Measurements from ENCODE around the gene MTA1. TPM values are rescaled to one million over a fixed set of nuclear protein-coding genes. Genes with fewer than 3 reads are reported as not detected.

Gene MTA1
- total RNA-seq, 1 donor from 2014 or later = 64.1 TPM

DNA sequence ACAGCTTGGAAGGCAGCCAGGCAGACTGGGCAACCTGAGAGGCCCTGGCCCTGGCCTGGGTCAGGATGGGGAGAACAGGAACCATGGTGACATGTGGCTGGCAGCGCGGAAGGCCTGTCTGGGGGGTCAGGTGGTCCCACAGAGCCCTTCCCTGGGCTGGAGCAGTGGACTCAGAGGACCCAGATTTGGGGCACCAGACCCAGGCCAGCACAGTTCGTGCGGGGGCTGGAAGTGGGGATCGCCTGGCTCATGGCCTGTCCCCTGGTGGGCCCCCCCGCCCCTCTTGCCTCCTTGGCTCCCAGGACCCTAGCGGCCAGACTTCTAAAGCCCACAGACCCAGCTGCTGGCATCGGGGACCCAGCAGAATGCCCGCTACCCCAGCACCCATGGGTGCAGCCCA, 21.4 kb downstream of the MTA1 start:
- TF ChIP-seq, protein P1, sequence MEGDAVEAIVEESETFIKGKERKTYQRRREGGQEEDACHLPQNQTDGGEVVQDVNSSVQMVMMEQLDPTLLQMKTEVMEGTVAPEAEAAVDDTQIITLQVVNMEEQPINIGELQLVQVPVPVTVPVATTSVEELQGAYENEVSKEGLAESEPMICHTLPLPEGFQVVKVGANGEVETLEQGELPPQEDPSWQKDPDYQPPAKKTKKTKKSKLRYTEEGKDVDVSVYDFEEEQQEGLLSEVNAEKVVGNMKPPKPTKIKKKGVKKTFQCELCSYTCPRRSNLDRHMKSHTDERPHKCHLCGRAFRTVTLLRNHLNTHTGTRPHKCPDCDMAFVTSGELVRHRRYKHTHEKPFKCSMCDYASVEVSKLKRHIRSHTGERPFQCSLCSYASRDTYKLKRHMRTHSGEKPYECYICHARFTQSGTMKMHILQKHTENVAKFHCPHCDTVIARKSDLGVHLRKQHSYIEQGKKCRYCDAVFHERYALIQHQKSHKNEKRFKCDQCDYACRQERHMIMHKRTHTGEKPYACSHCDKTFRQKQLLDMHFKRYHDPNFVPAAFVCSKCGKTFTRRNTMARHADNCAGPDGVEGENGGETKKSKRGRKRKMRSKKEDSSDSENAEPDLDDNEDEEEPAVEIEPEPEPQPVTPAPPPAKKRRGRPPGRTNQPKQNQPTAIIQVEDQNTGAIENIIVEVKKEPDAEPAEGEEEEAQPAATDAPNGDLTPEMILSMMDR (conservative IDR thresholded peaks at IDR 0.05; ENCODE audit: low read depth, low read length) = no peak
- no peak for DNase-seq (ENCODE audit: low read depth)

DNA sequence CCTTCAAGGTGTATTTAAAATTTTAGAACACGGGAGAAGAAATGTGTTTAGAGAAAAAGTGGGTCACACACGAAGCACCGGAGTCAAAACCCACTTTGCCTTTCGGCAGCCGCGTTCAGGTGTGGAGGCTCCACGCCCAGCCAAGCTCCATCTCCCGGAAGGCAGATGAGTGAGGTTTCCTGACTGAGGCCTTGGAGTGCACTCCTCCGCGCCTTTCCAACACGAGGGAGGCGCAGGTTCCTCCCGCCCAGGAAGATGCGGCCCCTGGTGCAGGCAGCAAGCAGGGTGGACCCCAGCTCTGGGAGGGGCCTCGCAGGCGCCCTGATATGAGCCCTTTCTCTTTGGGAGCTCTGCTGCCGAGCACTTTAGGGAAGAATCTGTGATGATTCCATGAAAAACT, 22.5 kb downstream of the MTA1 start:
- no peak for DNase-seq (ENCODE audit: low read depth)
- no peak overlapping the region for H3K4me3 ChIP-seq (ENCODE audit: low read depth, low read length)
- TF ChIP-seq, protein P1 (conservative IDR thresholded peaks at IDR 0.05; ENCODE audit: low read depth, low read length) = no peak

More for the DNA sequence above, 21.4 kb downstream of the MTA1 start:
- H3K4me3 ChIP-seq (ENCODE audit: low read depth, low read length) = no peak overlapping the region

DNA sequence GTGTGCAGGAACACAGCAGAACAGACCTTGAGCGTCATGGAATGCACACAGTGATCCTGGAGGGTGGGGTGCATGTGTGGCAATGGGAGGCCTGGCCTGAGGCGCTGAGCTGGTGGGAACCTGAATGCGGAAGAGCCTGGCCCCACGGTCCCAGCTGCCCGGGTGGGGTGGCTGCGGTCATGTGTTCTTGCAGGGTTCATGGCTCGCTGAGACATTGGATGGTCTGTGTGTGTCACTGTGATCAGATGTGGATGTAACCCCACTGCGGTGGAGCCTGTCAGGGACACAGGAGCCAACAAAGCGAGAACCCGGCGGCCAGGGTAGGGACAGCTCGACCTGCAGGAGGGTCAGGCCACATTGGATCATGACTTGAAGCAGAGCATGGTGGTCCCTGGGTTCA, 23.2 kb downstream of the MTA1 start:
- DNase-seq (ENCODE audit: low read depth) = no peak
- TF ChIP-seq, protein P1 (conservative IDR thresholded peaks at IDR 0.05; ENCODE audit: low read depth, low read length) = no peak

DNA sequence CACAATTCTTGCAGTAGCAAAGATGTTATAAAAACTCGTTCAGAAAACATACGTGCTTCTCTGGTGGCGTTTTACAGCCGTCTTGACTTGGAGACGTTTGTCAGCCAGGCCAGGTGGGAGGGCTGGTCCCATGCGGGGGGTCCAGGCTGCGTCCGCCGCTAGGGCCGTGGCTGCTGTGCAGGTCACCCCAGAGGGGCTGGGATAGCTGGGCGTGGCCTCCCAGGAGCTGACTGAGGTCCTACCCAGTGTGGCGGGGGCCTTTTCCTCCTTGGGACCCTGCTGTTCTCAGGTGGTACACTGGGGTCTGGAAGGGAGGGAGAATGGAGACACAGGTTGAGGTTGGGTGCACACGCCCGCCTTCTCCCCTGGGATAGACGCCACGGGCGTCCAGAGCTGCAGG, 25.2 kb downstream of the MTA1 start:
- no peak for DNase-seq (ENCODE audit: low read depth)
- TF ChIP-seq, protein P1 (conservative IDR thresholded peaks at IDR 0.05; ENCODE audit: low read depth, low read length) = no peak
- no peak overlapping the region for H3K4me3 ChIP-seq (ENCODE audit: low read depth, low read length)

More for the DNA sequence above, 23.2 kb downstream of the MTA1 start:
- H3K4me3 ChIP-seq (ENCODE audit: low read depth, low read length) = no peak overlapping the region

DNA sequence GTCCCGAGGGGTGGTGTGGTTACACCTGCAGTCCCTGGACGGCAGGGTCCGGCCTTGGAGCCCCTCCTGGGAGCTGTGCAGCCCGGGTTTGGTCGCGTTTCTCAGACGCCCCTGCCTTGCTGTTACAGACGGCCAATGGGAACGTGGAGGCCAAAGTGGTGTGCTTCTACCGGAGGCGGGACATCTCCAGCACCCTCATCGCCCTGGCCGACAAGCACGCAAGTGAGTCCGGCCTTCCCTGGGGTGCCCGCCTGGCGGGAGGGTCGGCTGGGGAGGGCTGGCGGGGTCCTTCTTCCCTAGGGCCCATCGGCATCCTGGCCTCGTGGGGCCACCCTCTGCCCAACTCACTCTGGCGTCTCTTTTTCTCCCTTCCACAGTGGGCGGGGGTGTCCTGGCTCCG, 25.7 kb downstream of the MTA1 start:
- H3K4me3 ChIP-seq (ENCODE audit: low read depth, low read length) = no peak overlapping the region
- TF ChIP-seq, protein P1 (conservative IDR thresholded peaks at IDR 0.05; ENCODE audit: low read depth, low read length) = no peak
- no peak for DNase-seq (ENCODE audit: low read depth)

DNA sequence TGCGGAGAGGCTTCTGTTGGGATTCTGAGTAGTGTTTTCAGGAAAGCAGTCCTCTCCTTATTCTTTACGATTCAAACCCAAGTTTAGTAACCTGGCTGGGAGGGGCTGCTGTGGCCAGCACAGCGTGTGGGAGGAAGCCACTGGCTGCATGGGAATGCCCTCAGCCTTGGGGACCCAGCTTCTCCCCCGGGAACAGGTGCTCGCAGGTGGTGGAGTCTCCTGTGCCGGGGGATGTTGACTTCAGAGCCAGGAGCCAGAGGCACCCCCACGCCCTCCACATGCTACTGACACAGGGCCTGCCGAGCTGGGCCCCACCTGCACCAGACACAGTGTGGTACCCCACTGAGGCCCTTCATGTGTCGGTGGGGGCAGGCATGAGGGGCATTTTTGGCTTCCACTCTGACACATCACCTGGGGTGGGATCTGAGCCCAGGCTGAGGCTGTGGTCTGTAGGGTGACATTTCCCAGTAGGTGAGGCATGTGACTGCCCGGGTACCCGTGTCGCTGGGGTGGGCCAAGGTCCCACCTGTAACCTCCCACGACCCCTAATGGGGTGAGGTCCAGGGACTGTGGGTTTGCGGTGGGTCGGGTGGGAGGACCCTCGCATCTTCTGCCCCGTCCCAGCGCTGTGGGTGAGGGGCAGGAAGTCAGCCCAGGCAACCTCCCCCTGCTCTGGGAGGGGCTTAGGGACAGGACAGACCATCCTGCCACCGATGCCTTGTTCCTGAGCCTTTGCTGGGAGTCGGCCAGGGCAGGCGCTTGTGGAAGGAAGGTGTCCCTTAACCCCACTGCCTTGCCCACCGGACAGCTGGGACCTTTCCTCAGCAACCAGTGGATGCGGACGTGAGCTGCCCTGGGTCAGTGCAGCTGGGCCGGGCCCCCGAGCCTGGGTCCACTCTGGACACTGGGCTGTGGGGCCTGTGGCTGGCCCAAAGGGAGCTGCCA, 26.5 kb downstream of the MTA1 start:
- TF ChIP-seq, protein P1 (conservative IDR thresholded peaks at IDR 0.05; ENCODE audit: low read depth, low read length) = no peak
- H3K4me3 ChIP-seq (ENCODE audit: low read depth, low read length) = no peak overlapping the region

More for the DNA sequence above, 26.5 kb downstream of the MTA1 start:
- DNase-seq (ENCODE audit: low read depth) = no peak
